HCT116 (cell line): ENCODE data around the gene ATN1. TPM values are rescaled to one million over a fixed set of nuclear protein-coding genes. Genes with fewer than 3 reads are reported as not detected.

Experiments
- ATAC-seq: fragments of 200-7000 bp; cut with Tn5 transposase; 2 replicates; pipeline ENCODE4 v1.9.1; 2020; ENCODE audit warnings: mild to moderate bottlenecking, moderate library complexity
- BruUV-seq: library from RNA; stranded (reverse); fragments of 400-500 nt; replicated peaks from 2 replicates; lab custom pipeline; 2021; lab: Mats Ljungman, UMichigan
- CTCF ChIA-PET: fragments of 300-600 bp; sonication (Branson Sonifier 250); formaldehyde crosslinking; loops from one replicate; lab custom pipeline; 2021; ENCODE audit warnings: antibody characterized with exemption; lab: Charles Lee
- POLR2A ChIA-PET: fragments of 300-600, 350-600 bp; sonication (Branson Sonifier 250); formaldehyde crosslinking; loops from one replicate; lab custom pipeline; 2021; ENCODE audit warnings: antibody characterized with exemption; lab: Charles Lee
- RAD21 ChIA-PET, 2 experiments: fragments of 300-600 bp; sonication (Branson Sonifier 250); formaldehyde crosslinking; loops; one replicate each; lab custom pipeline; 2023; ENCODE audit warnings: low total read pairs in 2 of 2; ENCODE audit not compliant: uncharacterized antibody in 2 of 2, unreplicated experiment in 2 of 2, low non-redundant PET in 1 of 2; lab: Charles Lee
- DNase-seq: peaks from one replicate; pipeline ENCODE4 v3.0.0-alpha.2; 2010; ENCODE audit warnings: low read depth, low spot score
- H2AFZ ChIP-seq: fragments of 200-600 bp; shearing (Covaris generic), sonication (generic); 2 replicates; pipeline ENCODE4 v1.6.1; 2017; ENCODE audit warnings: low read depth, mixed run types, mixed read lengths, antibody characterized with exemption, low read length; ENCODE audit not compliant: poor library complexity, severe bottlenecking
- H3K27ac ChIP-seq: 2 replicates; pipeline ENCODE4 v1.5.1; 2012; ENCODE audit warnings: low read depth, low read length
- H3K27me3 ChIP-seq: fragments of 200-600 bp; sonication (generic); 2 replicates; pipeline ENCODE4 v1.6.1; 2016; ENCODE audit warnings: mixed run types, low read length, mixed read lengths; ENCODE audit not compliant: insufficient read depth
- H3K36me3 ChIP-seq, 2 experiments: fragments of 200-500 bp in 1 of 2; fragments of 200-600 bp in 1 of 2; sonication (Bioruptor generic) in 1 of 2; sonication (generic) in 1 of 2; 2 replicates each; pipeline versions ENCODE4 v1.5.1 to v1.6.1; 2014 to 2016; ENCODE audit warnings: low read length in 2 of 2, inconsistent platforms in 1 of 2, mixed read lengths in 1 of 2, mixed run types in 1 of 2; ENCODE audit not compliant: insufficient read depth in 2 of 2, control insufficient read depth in 1 of 2
- H3K4me1 ChIP-seq, 2 experiments: fragments of 200-600 bp in 1 of 2; sonication (generic) in 1 of 2; 2 replicates each; pipeline versions ENCODE4 v1.5.1 to v1.6.1; 2012 to 2017; ENCODE audit warnings: low read length in 2 of 2, inconsistent platforms in 1 of 2, mild to moderate bottlenecking in 1 of 2, mixed read lengths in 1 of 2, mixed run types in 1 of 2, moderate library complexity in 1 of 2; ENCODE audit not compliant: insufficient read depth in 2 of 2, control insufficient read depth in 1 of 2
- H3K4me2 ChIP-seq: fragments of 200-600 bp; sonication (generic); 2 replicates; pipeline ENCODE4 v1.6.1; 2017; ENCODE audit warnings: mixed run types, low read length, mixed read lengths
- H3K4me3 ChIP-seq, 2 experiments: fragments of 200-600 bp in 1 of 2; sonication (generic) in 1 of 2; replicated peaks in 1 of 2; 2 replicates each; pipeline ENCODE4 v1.5.1; 2011 to 2016; ENCODE audit warnings: low read length in 2 of 2, control low read depth in 1 of 2, low read depth in 1 of 2, mild to moderate bottlenecking in 1 of 2, mixed read lengths in 1 of 2, mixed run types in 1 of 2
- H3K79me2 ChIP-seq: fragments of 200-600 bp; sonication (generic); 2 replicates; pipeline ENCODE4 v1.6.1; 2017; ENCODE audit warnings: mild to moderate bottlenecking, mixed run types, low read length, moderate library complexity, mixed read lengths; ENCODE audit not compliant: insufficient read depth
- H3K9ac ChIP-seq: fragments of 200-600 bp; sonication (generic); 2 replicates; pipeline ENCODE4 v1.6.1; 2016; ENCODE audit warnings: low read length, mixed read lengths
- H3K9me2 ChIP-seq: fragments of 200-600 bp; sonication (generic), shearing (Covaris generic); 2 replicates; pipeline ENCODE4 v1.6.1; 2017; ENCODE audit warnings: mixed run types, mild to moderate bottlenecking, moderate library complexity; ENCODE audit not compliant: insufficient read depth
- H3K9me3 ChIP-seq, 2 experiments: fragments of 200-500 bp in 1 of 2; fragments of 200-600 bp in 1 of 2; sonication (Bioruptor generic) in 1 of 2; sonication (generic) in 1 of 2; 2 replicates each; pipeline ENCODE4 v1.6.1; 2014 to 2017; ENCODE audit warnings: low read length in 2 of 2, mixed read lengths in 2 of 2, inconsistent platforms in 1 of 2, low read depth in 1 of 2, mild to moderate bottlenecking in 1 of 2, mixed run types in 1 of 2, moderate library complexity in 1 of 2; ENCODE audit not compliant: control insufficient read depth in 1 of 2, insufficient read depth in 1 of 2
- H4K20me1 ChIP-seq: fragments of 200-600 bp; sonication (generic), shearing (Covaris generic); 2 replicates; pipeline ENCODE4 v1.6.1; 2017; ENCODE audit warnings: mixed run types, mild to moderate bottlenecking, moderate library complexity; ENCODE audit not compliant: insufficient read depth
- EGR1 ChIP-seq: IDR thresholded peaks from 2 replicates; pipeline ENCODE4 v1.6.1; 2012; ENCODE audit warnings: low read depth
- MAX ChIP-seq: IDR thresholded peaks from 2 replicates; pipeline ENCODE4 v1.6.1; 2012
- POLR2A ChIP-seq: IDR thresholded peaks from 2 replicates; pipeline ENCODE4 v1.7.0; 2011; ENCODE audit warnings: borderline replicate concordance; ENCODE audit not compliant: insufficient read depth, insufficient read length; ENCODE audit errors: extremely low read depth
- SIN3A ChIP-seq: IDR thresholded peaks from 2 replicates; pipeline ENCODE4 v1.6.1; 2012; ENCODE audit warnings: low read depth
- SP1 ChIP-seq: IDR thresholded peaks from 2 replicates; pipeline ENCODE4 v1.6.1; 2012; ENCODE audit warnings: low read depth
- intact Hi-C: fragments of 100-400 bp; cut with micrococcal nuclease; formaldehyde crosslinking; loops from 2 replicates; pipeline ENCODE4 v1.10.0; 2022
- total RNA-seq: library from RNA; stranded (reverse); gene quantifications from one replicate; pipeline ENCODE4 v1.2.1, GENCODE V29; 2021; ENCODE audit not compliant: unreplicated experiment
- TF ChIP-seq, protein P1 (sequence below): IDR thresholded peaks from 2 replicates; pipeline ENCODE4 v1.6.1; 2012

ATN1 gene
- total RNA-seq, 1 experiment from 2014 or later, result 104 TPM

GRCh38 chr12:6977653-6978052 is 49.9 kb downstream of the ATN1 start:
- BruUV-seq, result no TSS peak
- peak; percentile 21; the same call in 1 of the 2 replicates for ATAC-seq
- Histone ChIP-seq H4K20me1 (no peaks in the 10 kb centered on the region), H3K4me1 (peaks cover 0 to under 1% of the 10 kb centered on the region in 2 experiments; a peak in 2 of 4 replicates), H3K9me3 (no peaks in the 10 kb centered on the region), H3K79me2 (peaks cover 21% of the 10 kb centered on the region), H3K9ac (no peak overlapping the region), H3K27me3 (no peaks in the 10 kb centered on the region), H3K4me2 (no peak overlapping the region), H3K9me2 (no peaks in the 10 kb centered on the region), H3K4me3 (no peak overlapping the region), H3K27ac (no peak overlapping the region), H3K36me3 (peaks cover 60% of the 10 kb centered on the region in 2 experiments), H2AFZ (no peak overlapping the region)
- TF ChIP-seq MAX (no peak), EGR1 (no peak), SIN3A (no peak), POLR2A (no peak)
- TF ChIP-seq, protein P1, sequence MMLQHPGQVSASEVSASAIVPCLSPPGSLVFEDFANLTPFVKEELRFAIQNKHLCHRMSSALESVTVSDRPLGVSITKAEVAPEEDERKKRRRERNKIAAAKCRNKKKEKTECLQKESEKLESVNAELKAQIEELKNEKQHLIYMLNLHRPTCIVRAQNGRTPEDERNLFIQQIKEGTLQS, result no peak
- ChIA-PET POLR2A (interaction anchor here (1.4 kb wide), 1 partner anchor 131 kb away, joined by 3 read pairs; the partner anchor contains the start of gene C1RL), CTCF (interaction anchor here (1.0 to 1.4 kb wide), 2 partner anchors 13 to 33 kb away, joined by 3 read pairs; no protein-coding TSS in a partner anchor), RAD21 (no interaction called here)
- DNase-seq, result no peak
- intact Hi-C loops, result no loop called here

GRCh38 chr12:6978188-6978587 is 50.4 kb downstream of the ATN1 start:
- ChIA-PET CTCF (interaction anchor here (0.5 to 1.0 kb wide), 2 partner anchors 13 to 75 kb away, joined by 3 read pairs; no protein-coding TSS in a partner anchor), RAD21 (no interaction called here), POLR2A (interaction anchor here (1.4 kb wide), 1 partner anchor 130 kb away, joined by 3 read pairs; the partner anchor contains the start of gene C1RL)
- Histone ChIP-seq H3K4me3 (no peak overlapping the region), H3K9me2 (no peaks in the 10 kb centered on the region), H3K79me2 (peaks cover 16% of the 10 kb centered on the region), H3K9me3 (no peaks in the 10 kb centered on the region), H3K36me3 (peaks cover 57 to 63% of the 10 kb centered on the region in 2 experiments), H4K20me1 (no peaks in the 10 kb centered on the region), H3K27me3 (no peaks in the 10 kb centered on the region), H3K4me1 (no peaks in the 10 kb centered on the region), H2AFZ (no peak overlapping the region), H3K27ac (0 out of 2 replicates have a peak overlapping the region, but pooled peaks have one; percentile 27), H3K9ac (no peak overlapping the region), H3K4me2 (no peak overlapping the region)
- no TSS peak for BruUV-seq
- ATAC-seq (0 out of 2 replicates have a peak, but pooled peaks have one; percentile 8), DNase-seq (no peak)
- no peak for TF ChIP-seq SP1
- intact Hi-C loops, result no loop called here
